Measurements from ENCODE around the gene THEM4. TPM values are rescaled to one million over a fixed set of nuclear protein-coding genes. Genes with fewer than 3 reads are reported as not detected.

The THEM4 gene
- total and polyA plus RNA-seq, 7 donors = 10.1 to 20.4 (median 13.8) TPM

DNA sequence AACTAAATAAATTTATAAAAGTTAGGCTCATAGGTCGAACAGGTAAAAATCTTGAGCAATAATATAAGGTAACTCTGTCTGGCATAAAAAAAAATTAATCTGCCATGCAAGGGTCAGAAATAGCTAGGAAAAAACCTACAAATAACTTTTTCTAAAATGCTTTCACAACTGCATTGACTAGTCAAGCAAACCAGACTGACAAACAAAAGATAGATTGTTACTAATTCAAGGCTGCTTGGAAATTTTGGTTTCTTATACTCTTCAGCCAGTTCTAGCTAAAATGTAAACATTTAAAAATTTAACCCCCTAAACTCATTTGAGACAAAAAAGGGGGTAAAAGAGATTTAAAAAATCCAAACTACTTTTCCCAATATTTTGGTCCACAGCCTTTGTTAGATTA lies 43.5 kb upstream of the THEM4 start:
- Histone ChIP-seq H3K4me1 (no peaks in the 10 kb centered on the region), H3K4me3 (no peak overlapping the region), H3K36me3 (ENCODE audit: insufficient read depth in 1 of 2, low read depth in 1 of 2) (no peaks in the 10 kb centered on the region), H3K27me3 (ENCODE audit: insufficient read depth in 3 of 3, low read length in 2 of 3) (peaks cover 0 to 3% (median 0%) of the 10 kb centered on the region in 3 donors), H3K27ac (no peak overlapping the region), H3K9me3 (no peaks in the 10 kb centered on the region)
- WGBS, 3 donors = 89 to 93% (median 92%) methylated on average over 1 of the region's 1 CpG
- intact Hi-C loops (cut with DNase I) = no loop called here
- TF ChIP-seq, protein P1, sequence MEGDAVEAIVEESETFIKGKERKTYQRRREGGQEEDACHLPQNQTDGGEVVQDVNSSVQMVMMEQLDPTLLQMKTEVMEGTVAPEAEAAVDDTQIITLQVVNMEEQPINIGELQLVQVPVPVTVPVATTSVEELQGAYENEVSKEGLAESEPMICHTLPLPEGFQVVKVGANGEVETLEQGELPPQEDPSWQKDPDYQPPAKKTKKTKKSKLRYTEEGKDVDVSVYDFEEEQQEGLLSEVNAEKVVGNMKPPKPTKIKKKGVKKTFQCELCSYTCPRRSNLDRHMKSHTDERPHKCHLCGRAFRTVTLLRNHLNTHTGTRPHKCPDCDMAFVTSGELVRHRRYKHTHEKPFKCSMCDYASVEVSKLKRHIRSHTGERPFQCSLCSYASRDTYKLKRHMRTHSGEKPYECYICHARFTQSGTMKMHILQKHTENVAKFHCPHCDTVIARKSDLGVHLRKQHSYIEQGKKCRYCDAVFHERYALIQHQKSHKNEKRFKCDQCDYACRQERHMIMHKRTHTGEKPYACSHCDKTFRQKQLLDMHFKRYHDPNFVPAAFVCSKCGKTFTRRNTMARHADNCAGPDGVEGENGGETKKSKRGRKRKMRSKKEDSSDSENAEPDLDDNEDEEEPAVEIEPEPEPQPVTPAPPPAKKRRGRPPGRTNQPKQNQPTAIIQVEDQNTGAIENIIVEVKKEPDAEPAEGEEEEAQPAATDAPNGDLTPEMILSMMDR (IDR thresholded peaks at IDR 0.05) = no peak
- DNase-seq (no peak), ATAC-seq (no peak)

DNA sequence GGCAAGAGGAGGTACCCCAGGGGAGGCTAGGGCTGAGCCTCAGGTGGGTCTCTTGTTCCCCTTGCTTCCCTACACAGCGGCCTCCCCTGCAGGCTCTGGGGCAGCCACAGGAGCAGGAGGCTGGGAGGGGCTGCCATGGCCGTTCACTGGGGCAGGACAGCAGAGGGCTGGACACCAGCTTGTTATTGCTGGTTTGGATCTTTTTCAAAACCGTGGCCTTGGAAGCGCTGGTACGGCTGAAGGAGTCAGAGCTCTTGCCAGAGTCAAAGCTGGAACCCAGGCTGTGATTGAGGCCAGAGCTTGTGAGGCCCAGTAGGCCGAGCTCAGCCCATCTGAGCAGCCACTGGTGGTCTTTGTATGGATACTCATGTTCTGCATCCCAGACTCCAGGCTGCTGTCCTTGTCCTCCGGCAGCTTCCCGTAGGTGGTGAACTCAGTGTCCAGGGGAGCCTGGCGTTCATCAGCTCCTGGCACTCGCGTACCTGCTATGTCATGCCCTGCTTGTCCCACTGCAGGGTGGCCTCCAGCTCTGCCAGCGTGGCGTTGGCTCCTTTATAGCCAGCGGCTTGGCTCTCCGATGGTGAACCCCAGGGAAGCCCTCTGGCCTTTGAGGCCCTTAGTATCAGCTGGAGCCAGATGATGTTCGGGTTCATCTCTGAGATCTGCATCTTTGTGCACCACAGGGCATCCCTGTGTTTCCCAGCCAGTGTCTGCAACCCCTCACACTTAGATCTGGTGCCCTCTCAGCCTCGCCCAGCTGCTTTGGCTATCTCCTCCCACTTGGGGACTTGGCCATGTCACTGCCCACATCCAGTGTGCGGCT lies 40.3 kb upstream of the THEM4 start:
- Histone ChIP-seq H3K4me1 (peaks cover 12% of the 10 kb centered on the region), H3K4me3 (no peak overlapping the region), H3K27ac (no peak overlapping the region), H3K36me3 (ENCODE audit: insufficient read depth in 1 of 2, low read depth in 1 of 2) (no peaks in the 10 kb centered on the region), H3K27me3 (ENCODE audit: insufficient read depth in 3 of 3, low read length in 2 of 3) (peaks cover 0 to 3% (median 0%) of the 10 kb centered on the region in 3 donors), H3K9me3 (no peaks in the 10 kb centered on the region)
- ATAC-seq = no peak
- TF ChIP-seq, protein P1 (IDR thresholded peaks at IDR 0.05) = no peak
- WGBS, 3 donors = 46 to 73% (median 60%) methylated on average over 18 of the region's 18 CpGs
- no peak for DNase-seq
- intact Hi-C loops (cut with DNase I) = no loop called here

DNA sequence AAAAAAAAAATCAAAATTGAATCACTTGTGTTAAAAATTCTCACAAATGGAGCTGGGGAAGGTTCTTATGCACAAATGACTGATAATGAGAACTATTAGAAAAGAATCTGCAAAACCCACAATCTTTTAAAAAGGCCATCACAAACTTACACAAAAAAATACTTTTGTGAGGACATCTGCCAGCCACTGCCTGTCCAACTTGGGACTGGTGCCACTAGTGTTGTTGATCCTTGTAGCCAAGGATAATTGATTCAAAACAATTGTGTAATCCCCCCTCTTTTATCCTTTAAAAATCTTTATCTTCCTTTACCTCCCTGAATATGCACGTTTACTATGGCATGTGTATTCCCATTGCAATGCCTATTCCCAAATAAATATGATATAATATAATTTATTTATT lies 39.2 kb upstream of the THEM4 start:
- TF ChIP-seq, protein P1 (IDR thresholded peaks at IDR 0.05) = no peak
- no peak for ATAC-seq
- Histone ChIP-seq H3K9me3 (no peaks in the 10 kb centered on the region), H3K4me1 (peaks cover 12% of the 10 kb centered on the region), H3K27me3 (ENCODE audit: insufficient read depth in 3 of 3, low read length in 2 of 3) (peaks cover 0 to 3% (median 0%) of the 10 kb centered on the region in 3 donors), H3K36me3 (ENCODE audit: insufficient read depth in 1 of 2, low read depth in 1 of 2) (no peaks in the 10 kb centered on the region), H3K27ac (no peak overlapping the region), H3K4me3 (no peak overlapping the region)
- 51 to 69% (median 59%) methylated on average over 1 of the region's 1 CpG for WGBS, 3 donors
- intact Hi-C loops (cut with DNase I) = no loop called here
- DNase-seq = no peak

DNA sequence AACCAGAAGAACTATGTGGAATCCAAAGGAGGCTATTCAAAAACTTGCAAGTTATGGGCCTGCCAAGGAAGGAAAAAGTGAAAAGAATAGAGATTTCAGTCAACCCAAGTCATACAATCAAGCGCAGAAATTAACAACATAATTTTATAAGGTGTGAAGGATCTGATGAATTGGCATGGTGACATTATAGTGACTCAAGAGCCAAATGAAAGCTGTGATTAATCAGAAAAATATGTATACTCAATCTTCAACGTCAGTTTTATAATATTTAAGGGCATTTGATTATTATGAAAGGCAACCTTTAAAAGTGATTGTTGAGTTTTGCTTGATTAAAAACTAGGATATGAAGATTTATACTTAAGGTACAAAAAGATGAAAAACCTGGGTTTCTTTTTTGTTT lies 37.8 kb upstream of the THEM4 start:
- H3K4me3 ChIP-seq = no peak overlapping the region
- peaks cover 12% of the 10 kb centered on the region for H3K4me1 ChIP-seq
- DNase-seq (no peak), ATAC-seq (no peak)
- intact Hi-C loops (cut with DNase I) = no loop called here
- no peaks in the 10 kb centered on the region for H3K36me3 ChIP-seq (ENCODE audit: insufficient read depth in 1 of 2, low read depth in 1 of 2)
- H3K27me3 ChIP-seq (ENCODE audit: insufficient read depth in 3 of 3, low read length in 2 of 3) = peaks cover 0 to 3% (median 0%) of the 10 kb centered on the region in 3 donors
- no peaks in the 10 kb centered on the region for H3K9me3 ChIP-seq
- TF ChIP-seq, protein P1 (IDR thresholded peaks at IDR 0.05) = no peak
- H3K27ac ChIP-seq = no peak overlapping the region
- WGBS, 3 donors = 71 to 80% (median 73%) methylated on average over 2 of the region's 2 CpGs
